Measurements from ENCODE around the gene CLEC12A. TPM values are rescaled to one million over a fixed set of nuclear protein-coding genes. Genes with fewer than 3 reads are reported as not detected.
"Not testable (repeated sequence)": the region's sequence is repeated elsewhere in the genome, so short reads cannot be mapped to it uniquely, and the experiment has no call there.

The CLEC12A gene
- 2.3 TPM for total RNA-seq

GRCh38 chr12:9971181-9971580 lies at the start of gene CLEC12A:
TSS of gene CLEC12A (plus strand) at chr12:9971409. CDS start at chr12:9971597, 188 bp downstream.
- no peak for DNase-seq (ENCODE audit: low spot score)

- DNase-seq (ENCODE audit: low spot score): no peak
Measured at GRCh38 chr12:9922429-9922828, 48.8 kb upstream of the CLEC12A start.

GRCh38 chr12:9925705-9926393 lies 45.4 kb upstream of the CLEC12A start:
- DNase-seq (ENCODE audit: low spot score): no peak

GRCh38 chr12:9926876-9927275 lies 44.3 kb upstream of the CLEC12A start:
- no peak for DNase-seq (ENCODE audit: low spot score)

- DNase-seq (ENCODE audit: low spot score): no peak
Measured at GRCh38 chr12:9928607-9929006, 42.6 kb upstream of the CLEC12A start.

GRCh38 chr12:9931245-9931644 lies 40.0 kb upstream of the CLEC12A start:
- DNase-seq (ENCODE audit: low spot score): no peak

- DNase-seq (ENCODE audit: low spot score): no peak
Measured at GRCh38 chr12:9932270-9932669, 38.9 kb upstream of the CLEC12A start, which contains the start of gene CLEC2A. TSS of gene CLEC2A (minus strand) at chr12:9932370. CDS start at chr12:9932329, 41 bp downstream.

- DNase-seq (ENCODE audit: low spot score): no peak
Measured at GRCh38 chr12:9933958-9934357, 37.3 kb upstream of the CLEC12A start.

- no peak for DNase-seq (ENCODE audit: low spot score)
Measured at GRCh38 chr12:9935026-9935425, 36.2 kb upstream of the CLEC12A start.

GRCh38 chr12:9936591-9936990 lies 34.6 kb upstream of the CLEC12A start:
- no peak for DNase-seq (ENCODE audit: low spot score)

- DNase-seq (ENCODE audit: low spot score): no peak
Measured at GRCh38 chr12:9940375-9940774, 30.8 kb upstream of the CLEC12A start.

GRCh38 chr12:9941838-9942237 lies 29.4 kb upstream of the CLEC12A start:
- DNase-seq (ENCODE audit: low spot score): no peak

- DNase-seq (ENCODE audit: low spot score): no peak
Measured at GRCh38 chr12:9943240-9943639, 28.0 kb upstream of the CLEC12A start.

- no peak for DNase-seq (ENCODE audit: low spot score)
Measured at GRCh38 chr12:9944391-9944790, 26.8 kb upstream of the CLEC12A start.

GRCh38 chr12:9947674-9948073 lies 23.5 kb upstream of the CLEC12A start:
- DNase-seq (ENCODE audit: low spot score): no peak

- DNase-seq (ENCODE audit: low spot score): no peak
Measured at GRCh38 chr12:9948606-9949296, 22.5 kb upstream of the CLEC12A start.

GRCh38 chr12:9951026-9951675 lies 20.1 kb upstream of the CLEC12A start:
- no peak for DNase-seq (ENCODE audit: low spot score)

- DNase-seq (ENCODE audit: low spot score): not testable (repeated sequence)
Measured at GRCh38 chr12:9952954-9953729, 18.1 kb upstream of the CLEC12A start.

- DNase-seq (ENCODE audit: low spot score): no peak
Measured at GRCh38 chr12:9957834-9958233, 13.4 kb upstream of the CLEC12A start.

GRCh38 chr12:9960590-9960989 lies 10.6 kb upstream of the CLEC12A start:
- no peak for DNase-seq (ENCODE audit: low spot score)

- DNase-seq (ENCODE audit: low spot score): no peak
Measured at GRCh38 chr12:9961106-9961505, 10.1 kb upstream of the CLEC12A start.

- no peak for DNase-seq (ENCODE audit: low spot score)
Measured at GRCh38 chr12:9961901-9962300, 9.3 kb upstream of the CLEC12A start.

All from ureter (tissue), 1 donor.